Fibroblast of skin of scalp (primary cell): ENCODE data around the gene SHB.

ENCODE experiments used
- DNase-seq: peaks from one replicate; pipeline ENCODE4 v3.0.0-alpha.2; 2013

SHB gene

GRCh38 chr9:38039907-38040682, 28.9 kb downstream of the SHB start:
- no peak for DNase-seq

DNA sequence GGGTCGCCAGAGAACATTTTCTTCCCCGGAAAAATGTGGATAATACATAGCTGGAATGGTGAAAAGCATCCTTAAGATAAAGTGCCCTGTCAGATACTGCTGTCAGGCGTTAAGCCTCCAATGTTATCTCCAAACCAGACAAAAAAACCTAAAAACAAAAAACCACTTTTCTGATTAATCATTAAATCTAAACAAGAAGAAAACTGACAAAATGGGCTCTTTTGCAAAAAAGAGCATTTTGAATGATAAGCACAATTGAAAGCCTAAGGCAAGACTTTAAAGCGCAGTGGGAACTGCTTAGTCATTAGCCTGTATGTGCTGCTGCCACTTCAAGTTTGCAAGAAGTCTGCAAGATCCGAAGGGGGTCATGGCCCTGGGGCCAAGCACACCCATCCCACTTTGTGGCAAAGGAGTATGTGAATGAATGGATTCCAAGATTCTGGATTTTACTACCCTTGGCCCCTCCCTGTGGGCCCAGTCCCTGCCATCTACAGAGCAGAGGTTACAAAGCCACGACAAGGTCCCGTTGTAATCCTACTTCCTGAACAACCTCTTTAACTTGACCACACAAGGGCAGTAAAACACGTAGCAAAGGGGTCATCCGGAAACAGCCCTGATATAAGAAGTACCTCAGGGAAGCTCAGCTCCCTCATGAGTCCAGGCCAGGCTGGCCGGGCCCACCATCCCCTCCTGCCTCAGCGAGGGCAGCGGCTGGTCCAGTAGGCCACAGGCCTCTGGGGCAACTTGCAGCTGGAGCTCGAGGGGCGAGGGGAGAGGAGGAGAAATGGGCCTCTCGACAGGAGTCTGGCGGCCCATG, 29.7 kb downstream of the SHB start:
- DNase-seq: peak; percentile 57

DNA sequence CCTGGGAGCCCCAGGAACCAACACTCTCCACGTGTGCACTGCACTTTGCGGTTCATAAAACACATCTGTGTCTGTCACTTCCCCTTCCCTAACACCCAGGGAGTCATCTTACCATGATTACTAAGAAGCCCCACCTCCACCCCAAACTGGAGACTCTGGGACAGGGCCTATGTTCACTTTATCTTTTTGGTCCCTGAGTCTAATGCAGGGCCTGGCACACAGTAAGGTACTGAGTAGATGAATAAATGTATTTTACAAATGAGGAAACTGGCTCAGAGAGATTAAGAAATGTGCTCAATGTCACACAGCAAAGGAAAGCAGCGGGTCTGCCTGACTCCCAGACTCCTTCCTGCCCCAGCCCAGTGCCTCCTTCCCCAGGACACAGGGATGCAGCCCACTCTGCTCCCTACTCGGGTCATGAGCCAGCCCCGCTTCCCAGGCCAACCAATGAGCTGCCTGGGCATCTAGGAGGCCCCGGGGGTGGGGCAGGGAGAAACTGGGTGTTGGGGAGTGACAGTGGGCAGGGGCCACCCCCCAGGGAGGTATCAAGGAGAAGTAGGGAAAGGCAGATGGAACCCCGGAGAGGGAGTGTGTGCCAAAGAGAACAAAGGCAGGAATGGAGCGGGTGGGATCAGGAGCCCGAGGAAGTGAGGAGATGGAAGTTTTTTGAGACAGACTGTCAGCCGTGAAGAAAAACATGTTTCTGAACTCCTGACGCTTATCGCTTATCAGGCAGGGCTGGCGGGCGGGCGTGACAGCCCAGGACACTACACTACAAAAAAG, 30.5 kb downstream of the SHB start:
- no peak for DNase-seq

- no peak for DNase-seq
Observed at GRCh38 chr9:38037981-38038306, 31.1 kb downstream of the SHB start.

- peak; percentile 72 for DNase-seq
Observed at GRCh38 chr9:38036359-38037084, 32.5 kb downstream of the SHB start.

DNA sequence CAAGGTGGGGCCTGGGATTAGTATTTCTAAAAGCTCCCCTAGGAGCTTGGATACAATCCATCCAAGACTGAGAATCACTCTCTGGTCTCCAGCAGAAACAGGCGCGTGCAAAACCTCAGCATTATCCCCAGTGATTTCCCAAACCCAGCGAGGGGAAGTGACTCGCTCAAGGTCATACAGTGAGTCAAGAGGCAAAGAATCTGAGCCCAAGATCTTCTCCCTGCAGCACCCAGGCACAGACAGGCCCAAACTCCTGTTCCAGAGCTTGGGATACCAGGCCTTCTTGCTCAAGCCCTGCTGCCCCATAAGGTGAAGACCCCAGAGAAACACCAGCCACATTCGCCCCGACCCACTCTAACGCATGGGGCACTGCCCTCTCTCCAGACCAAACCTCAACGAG, 33.2 kb downstream of the SHB start:
- DNase-seq: peak; percentile 89

- DNase-seq: no peak
Observed at GRCh38 chr9:38033941-38034340, 35.1 kb downstream of the SHB start.

- DNase-seq: no peak
Observed at GRCh38 chr9:38032266-38033110, 36.5 kb downstream of the SHB start.

GRCh38 chr9:38031594-38031993, 37.4 kb downstream of the SHB start:
- DNase-seq: no peak

DNA sequence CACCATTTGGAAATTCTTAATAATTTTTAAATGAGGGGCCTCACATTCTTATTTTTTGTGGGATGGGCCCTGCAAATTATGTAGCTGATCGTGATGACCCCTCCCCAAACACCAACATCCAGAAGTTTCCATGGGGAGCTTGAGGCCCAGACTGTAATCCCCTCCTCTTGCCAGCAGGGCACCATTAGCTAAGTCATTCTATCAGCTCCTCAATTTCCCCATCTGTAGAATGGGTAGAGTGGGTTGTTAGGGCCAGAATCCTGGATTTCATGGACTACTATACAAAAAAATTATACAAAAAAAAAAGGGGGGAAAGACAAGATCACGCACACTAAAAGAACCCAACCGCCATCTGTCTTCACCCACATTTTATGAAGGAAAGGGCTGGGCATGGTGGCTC, 38.4 kb downstream of the SHB start:
- DNase-seq: no peak

GRCh38 chr9:38029915-38030638, 39.0 kb downstream of the SHB start:
- DNase-seq: no peak

DNA sequence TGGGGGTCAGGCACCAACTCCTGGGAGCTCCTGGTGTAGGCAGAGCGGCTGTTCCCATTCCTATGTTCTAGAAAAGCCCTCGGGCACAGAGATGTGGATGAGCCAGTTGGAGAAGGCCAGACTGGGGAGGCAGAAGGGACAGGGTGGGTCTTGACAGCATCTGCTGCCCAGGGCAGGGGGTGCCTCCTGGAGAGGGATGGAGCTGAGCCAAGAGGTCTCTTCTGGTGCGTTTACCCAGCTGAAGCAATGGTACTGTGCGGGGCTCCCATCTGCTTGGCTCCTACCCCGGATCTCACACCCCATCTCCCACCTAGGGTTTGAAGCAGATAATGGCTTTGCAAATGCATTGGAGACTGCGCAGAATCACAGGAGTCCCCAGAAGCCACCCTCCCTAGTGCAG, 41.3 kb downstream of the SHB start:
- DNase-seq: no peak

GRCh38 chr9:38026840-38027527, 42.0 kb downstream of the SHB start:
- DNase-seq: no peak

DNA sequence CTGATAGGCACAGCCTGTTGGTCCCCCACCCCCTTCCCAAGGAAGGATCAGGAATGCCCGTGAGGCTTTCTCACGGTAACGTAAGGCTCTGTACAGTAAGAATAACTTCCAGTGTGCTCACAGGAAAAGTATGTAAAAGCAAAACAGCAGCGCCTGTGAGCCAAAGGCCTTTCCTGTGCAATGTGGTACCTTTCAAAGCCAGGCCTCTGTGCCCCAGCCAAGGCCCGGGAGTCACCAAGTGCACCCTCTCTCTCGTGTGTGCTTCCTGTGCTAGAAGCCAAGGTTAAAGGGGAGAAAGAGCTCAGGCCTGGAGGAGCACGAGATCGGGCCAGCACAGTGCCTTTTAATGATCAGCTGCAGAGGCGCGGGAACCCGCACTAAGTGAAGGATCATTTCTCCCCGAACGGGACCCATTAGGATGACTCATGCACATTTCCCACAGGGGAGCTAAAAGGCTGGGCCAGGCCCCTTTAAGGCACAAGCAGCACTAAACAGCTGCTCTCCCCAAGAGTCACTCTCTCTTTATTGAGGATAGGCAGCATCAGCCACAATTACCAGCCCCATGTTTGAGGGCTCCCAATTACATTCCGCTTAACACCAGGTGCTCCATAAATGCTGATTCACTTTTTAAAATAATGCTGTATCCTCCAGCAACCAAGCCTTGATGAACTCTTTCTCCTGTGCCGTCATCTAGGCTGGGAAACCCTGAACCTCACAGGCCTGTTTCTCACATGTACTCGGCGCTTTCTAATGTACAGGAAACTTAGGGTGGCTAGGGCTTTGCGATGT, 42.8 kb downstream of the SHB start:
- peak; percentile 95 for DNase-seq

- no peak for DNase-seq
Observed at GRCh38 chr9:38025166-38025565, 43.9 kb downstream of the SHB start.

DNA sequence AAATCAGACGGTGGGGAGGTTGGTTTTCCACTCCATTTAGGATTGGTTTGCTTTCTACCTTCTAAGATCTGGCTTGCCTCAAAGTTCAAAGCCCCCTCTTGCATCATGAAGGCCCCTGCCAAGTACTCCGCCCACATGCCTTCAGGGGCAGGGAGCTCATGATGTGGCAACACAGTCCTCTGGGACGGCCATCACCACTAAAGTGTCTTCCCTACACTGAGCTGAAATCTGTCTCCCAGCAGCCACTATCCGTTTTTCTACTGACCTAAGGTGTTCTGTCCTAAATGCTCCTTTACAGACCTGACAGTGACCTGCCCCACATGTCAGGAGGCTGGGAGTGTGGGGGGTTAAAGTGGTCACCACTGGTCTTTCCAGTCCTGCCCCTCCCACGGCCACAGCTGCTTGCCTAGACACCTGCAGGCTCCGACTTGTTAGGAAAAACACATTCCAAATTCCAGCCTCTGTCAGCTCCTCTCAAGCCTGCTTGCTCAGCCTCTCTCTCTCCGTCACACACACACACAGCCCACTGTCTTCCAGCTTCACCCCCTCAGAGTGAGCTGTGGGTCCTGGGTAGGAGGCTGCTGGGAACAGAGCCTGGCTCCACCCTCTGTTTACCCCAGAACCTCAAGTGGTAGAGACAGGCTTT, 44.9 kb downstream of the SHB start:
- peak; percentile 73 for DNase-seq

DNA sequence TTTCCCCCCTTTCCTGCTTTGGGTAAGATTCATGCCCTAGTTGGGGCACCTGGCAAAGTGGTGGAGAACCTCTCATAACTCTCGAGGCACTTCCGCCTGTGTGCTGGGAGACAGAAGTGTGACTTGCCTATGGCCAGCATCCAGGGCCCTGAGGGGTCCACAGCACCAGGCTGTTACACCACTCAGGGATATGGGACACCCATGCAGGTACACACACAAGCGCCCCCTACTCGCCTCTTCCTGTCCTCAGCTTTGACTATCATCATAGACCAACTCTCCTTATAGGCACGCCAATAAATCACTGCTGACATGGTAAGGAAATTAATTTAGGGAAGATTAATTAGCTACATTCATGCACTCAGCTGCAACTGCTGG, 45.4 kb downstream of the SHB start:
- no peak for DNase-seq

DNA sequence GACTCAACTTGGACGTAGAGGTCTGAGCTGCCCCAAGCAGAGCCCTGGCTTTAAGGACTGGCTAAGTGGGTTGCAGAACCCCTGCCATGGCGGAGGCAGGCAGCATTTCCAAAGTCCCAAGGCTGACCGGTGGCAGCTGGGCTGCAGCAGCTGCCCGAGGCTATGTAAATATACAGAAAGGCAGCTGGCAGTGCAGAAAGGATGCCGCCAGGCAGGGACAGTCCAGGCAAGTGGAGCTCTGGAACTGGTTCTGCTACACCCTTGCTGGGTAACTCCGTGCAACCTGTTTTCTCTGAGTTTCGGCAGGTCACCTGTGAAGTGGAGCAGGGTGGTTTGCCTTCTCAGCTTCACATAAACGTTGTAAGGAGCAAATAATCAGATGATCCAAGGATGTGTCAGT, 46.0 kb downstream of the SHB start:
- DNase-seq: no peak
